NB4 (cell line): ENCODE data around the gene DBNL.

Experiments used
- DNase-seq: peaks from one replicate; pipeline ENCODE4 v3.0.0; 2010; ENCODE audit warnings: low read depth
- H3K4me3 ChIP-seq: one replicate; pipeline ENCODE4 v1.5.1; 2011; ENCODE audit warnings: mild to moderate bottlenecking, low read depth, low read length, moderate library complexity
- MYC ChIP-seq: IDR thresholded peaks from 2 replicates; pipeline ENCODE4 v1.6.1; 2011; ENCODE audit warnings: low read depth, low read length
- POLR2A ChIP-seq: IDR thresholded peaks from 2 replicates; pipeline ENCODE4 v1.6.1; 2011; ENCODE audit warnings: mild to moderate bottlenecking; ENCODE audit not compliant: insufficient read length; ENCODE audit errors: extremely low read depth
- TF ChIP-seq, protein P1 (sequence below): IDR thresholded peaks from 2 replicates; pipeline ENCODE4 v1.6.1; 2011; ENCODE audit warnings: low read depth, low read length
- TF ChIP-seq, protein P2 (sequence below): IDR thresholded peaks from one replicate; pipeline ENCODE4 v1.5.1; 2012; ENCODE audit warnings: low read depth, low read length

The DBNL gene

DNA sequence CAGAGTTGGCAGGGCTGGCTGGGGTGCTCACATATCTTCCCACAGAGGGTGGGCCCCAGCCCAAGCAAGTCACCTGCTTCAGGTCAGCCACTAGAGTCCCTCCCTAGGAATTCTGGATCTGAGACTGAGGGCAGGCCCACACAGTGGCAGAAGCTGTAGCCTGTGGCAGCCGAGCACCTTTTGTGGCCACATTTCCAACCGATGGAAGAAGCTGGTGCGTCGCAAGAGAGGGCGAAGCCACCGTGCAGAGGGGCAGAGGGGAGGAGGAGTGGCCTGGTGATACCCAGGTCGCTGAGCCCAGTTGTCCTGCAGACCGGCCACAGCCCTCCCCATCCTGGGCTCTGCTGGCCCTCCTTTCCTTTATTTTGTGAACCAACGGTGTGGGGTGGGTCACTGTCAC lies 32.6 kb downstream of the DBNL start:
- TF ChIP-seq POLR2A (no peak), MYC (no peak)
- TF ChIP-seq, protein P1, sequence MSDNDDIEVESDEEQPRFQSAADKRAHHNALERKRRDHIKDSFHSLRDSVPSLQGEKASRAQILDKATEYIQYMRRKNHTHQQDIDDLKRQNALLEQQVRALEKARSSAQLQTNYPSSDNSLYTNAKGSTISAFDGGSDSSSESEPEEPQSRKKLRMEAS, result no peak
- TF ChIP-seq, protein P2, sequence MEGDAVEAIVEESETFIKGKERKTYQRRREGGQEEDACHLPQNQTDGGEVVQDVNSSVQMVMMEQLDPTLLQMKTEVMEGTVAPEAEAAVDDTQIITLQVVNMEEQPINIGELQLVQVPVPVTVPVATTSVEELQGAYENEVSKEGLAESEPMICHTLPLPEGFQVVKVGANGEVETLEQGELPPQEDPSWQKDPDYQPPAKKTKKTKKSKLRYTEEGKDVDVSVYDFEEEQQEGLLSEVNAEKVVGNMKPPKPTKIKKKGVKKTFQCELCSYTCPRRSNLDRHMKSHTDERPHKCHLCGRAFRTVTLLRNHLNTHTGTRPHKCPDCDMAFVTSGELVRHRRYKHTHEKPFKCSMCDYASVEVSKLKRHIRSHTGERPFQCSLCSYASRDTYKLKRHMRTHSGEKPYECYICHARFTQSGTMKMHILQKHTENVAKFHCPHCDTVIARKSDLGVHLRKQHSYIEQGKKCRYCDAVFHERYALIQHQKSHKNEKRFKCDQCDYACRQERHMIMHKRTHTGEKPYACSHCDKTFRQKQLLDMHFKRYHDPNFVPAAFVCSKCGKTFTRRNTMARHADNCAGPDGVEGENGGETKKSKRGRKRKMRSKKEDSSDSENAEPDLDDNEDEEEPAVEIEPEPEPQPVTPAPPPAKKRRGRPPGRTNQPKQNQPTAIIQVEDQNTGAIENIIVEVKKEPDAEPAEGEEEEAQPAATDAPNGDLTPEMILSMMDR, result no peak
- H3K4me3 ChIP-seq, result no peak overlapping the region
- no peak for DNase-seq

DNA sequence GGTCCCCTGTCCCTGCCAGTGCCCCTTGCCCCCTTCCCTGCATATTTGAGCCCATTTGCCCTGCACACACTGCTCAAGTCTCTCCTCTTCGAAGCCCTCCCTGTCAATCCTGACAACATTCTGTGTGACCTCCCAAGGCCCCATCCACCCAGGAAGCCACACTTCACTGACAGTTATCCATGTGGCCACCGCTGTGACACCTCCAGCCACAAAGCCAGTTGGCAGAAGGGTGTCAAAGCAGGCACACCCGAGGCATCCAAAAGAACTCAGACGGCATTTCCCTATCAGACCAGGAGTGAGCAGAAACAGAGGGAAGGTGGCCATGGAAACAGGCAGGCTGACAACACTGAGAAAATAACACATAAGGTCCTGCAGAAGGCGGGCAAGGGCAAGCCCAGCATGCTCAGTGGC lies 33.2 kb downstream of the DBNL start:
- no peak overlapping the region for H3K4me3 ChIP-seq
- DNase-seq, result peak; percentile 40
- TF ChIP-seq, protein P2, result no peak
- TF ChIP-seq POLR2A, result no peak
- TF ChIP-seq, protein P1, result no peak
- TF ChIP-seq MYC, result no peak

DNA sequence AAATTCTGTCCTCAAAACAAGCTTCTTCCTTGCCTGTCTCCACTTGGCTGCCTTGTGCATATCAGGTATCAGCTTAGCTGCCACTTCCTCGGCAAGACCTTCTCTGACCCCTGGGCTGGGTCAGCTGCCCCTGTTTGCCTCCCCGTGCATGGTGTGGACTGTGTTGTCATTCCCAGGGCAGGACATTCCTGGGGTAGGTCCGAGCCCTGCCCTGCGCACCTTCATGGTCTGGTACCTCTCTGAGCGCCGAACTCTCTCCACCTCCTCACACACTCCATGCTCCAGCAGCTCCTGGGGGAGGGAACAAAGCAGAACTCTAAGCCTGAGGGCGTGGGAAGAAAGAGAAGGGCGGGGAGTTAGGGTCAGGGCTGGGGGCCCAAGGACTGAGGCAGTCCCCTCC lies 34.0 kb downstream of the DBNL start:
- TF ChIP-seq MYC (no peak), POLR2A (no peak)
- TF ChIP-seq, protein P1, result no peak
- TF ChIP-seq, protein P2, result no peak
- no peak overlapping the region for H3K4me3 ChIP-seq
- DNase-seq, result no peak

DNA sequence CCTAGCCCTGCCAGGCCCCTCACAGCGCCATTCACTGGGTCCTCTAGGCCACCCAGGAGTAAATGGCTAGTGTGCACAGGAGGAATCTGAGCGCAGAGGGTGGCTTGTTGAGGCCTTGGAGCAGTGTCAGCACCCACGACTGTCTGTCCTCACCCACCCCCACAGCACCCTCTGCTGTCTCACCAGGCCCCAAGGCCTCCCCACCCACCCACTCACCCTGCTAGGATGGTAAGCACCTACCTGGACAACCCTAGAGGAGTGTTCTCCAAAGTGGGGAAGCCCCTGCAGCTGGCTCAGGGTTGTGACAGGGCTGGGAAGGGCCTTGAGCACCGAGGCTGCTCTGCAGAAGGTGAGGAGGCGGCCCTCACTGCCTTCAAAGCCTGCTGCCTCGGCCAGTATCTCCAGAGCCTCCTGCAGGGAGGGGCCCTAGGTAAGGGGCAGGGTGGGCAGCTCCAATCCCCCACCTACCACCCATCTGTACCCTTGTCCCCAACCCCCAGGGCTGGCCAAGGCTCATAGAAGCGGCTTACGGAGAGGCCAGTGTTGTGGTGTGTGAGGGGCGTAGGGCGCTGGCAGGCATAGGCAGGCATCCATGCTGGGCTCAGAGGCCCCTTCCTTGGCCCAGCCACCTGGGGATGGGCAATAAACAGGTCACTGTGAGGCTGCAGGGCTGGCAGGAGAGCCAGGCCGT lies 35.0 kb downstream of the DBNL start:
- no peak for TF ChIP-seq POLR2A
- DNase-seq, result no peak
- H3K4me3 ChIP-seq, result no peak overlapping the region

DNA sequence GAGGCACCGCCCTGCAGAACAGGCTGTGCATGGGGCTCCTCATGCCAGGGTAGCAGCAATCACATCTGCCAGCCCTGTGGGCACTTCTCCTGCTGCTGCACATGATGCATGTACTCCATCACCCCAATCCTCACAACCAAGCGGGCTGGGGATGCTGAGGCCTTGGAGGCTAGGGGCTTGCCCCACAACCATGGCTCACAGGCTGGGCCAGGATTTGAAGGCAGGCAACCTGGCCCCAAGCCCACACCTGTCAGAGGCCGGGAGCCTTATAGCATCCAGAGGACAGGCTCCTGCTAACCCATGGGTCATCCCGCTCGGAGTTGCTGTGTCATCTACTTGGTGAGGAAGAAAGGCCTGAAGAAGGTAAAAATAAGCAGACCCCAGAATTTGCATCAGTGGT lies 35.6 kb downstream of the DBNL start:
- DNase-seq, result no peak
- TF ChIP-seq POLR2A (no peak), MYC (no peak)
- TF ChIP-seq, protein P1, result no peak
- TF ChIP-seq, protein P2, result no peak
- H3K4me3 ChIP-seq, result no peak overlapping the region

DNA sequence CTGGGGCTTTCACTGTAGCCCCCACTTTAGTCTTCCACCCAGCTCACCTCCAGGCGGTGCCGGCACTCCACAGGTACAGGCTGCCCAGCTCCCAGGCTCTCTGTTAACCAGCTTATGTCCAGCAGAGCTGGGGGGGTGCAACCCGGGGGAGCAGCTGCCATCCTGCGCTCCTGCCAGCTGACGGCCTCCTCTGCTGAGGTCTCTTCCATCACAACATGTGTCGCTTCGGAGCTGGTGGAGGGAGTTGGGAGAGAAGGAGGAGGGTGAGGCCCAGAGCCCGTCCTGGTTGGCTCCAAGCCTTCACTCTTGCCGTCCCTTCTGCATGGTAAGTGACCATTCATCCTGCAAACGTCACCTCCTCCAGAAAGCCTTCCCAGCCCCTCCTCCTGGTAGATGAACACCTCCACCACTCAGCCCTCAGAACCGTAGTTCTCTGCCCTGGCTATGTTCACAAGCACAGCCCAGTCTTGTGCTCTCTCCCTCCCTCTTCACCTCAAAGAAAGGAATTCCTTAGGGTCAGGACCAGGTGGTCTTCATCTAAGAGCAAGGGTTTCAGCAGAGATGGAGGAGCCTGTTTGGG lies 36.3 kb downstream of the DBNL start:
- DNase-seq, result no peak
- H3K4me3 ChIP-seq, result peak overlapping the region; percentile 84
- TF ChIP-seq, protein P2, result peak; percentile 1
- no peak for TF ChIP-seq MYC
